Activated CD4-positive, alpha-beta T cell treated with anti-CD3 and anti-CD28 coated beads for 36 hours (primary cell): ENCODE measurements around the gene PRICKLE4. TPM values are rescaled to one million over a fixed set of nuclear protein-coding genes. Genes with fewer than 3 reads are reported as not detected.

Source experiments
- ATAC-seq: fragments of 200-7000 bp; cut with Tn5 transposase; one replicate; pipeline ENCODE4 v1.10.0; 2021; ENCODE audit warnings: mild to moderate bottlenecking, moderate library complexity
- CTCF ChIA-PET: fragments of 350-600 bp; sonication (Branson Sonifier 250); formaldehyde crosslinking; loops from one replicate; lab custom pipeline; 2021; ENCODE audit warnings: antibody characterized with exemption; lab: Charles Lee
- POLR2A ChIA-PET: fragments of 350-600 bp; sonication (Branson Sonifier 250); formaldehyde crosslinking; loops from one replicate; lab custom pipeline; 2021; ENCODE audit warnings: antibody characterized with exemption, inconsistent platforms; lab: Charles Lee
- DNase-seq: peaks from one replicate; pipeline ENCODE4 v3.0.0-alpha.2; 2020
- H3K27ac Mint-ChIP-seq: one replicate; pipeline ENCODE4 v1.8.0; 2021; ENCODE audit warnings: mixed read lengths
- H3K27me3 Mint-ChIP-seq: one replicate; pipeline ENCODE4 v1.8.0; 2021; ENCODE audit warnings: mixed read lengths
- H3K36me3 Mint-ChIP-seq: one replicate; pipeline ENCODE4 v1.8.0; 2021; ENCODE audit warnings: low read depth, mixed read lengths
- H3K4me1 Mint-ChIP-seq: one replicate; pipeline ENCODE4 v1.8.0; 2021; ENCODE audit warnings: mixed read lengths
- H3K4me3 Mint-ChIP-seq: one replicate; pipeline ENCODE4 v1.8.0; 2021; ENCODE audit warnings: mild to moderate bottlenecking, moderate library complexity, mixed read lengths
- H3K9me3 Mint-ChIP-seq: one replicate; pipeline ENCODE4 v1.8.0; 2021; ENCODE audit warnings: low read depth, mixed read lengths
- intact Hi-C, 2 experiments: fragments of 100-400 bp; cut with DNase I in 1 of 2; cut with micrococcal nuclease in 1 of 2; formaldehyde crosslinking; loops; one replicate each; pipeline versions ENCODE4 v1.14.2 to v1.15.1; 2022 to 2024; cut with DNase I, micrococcal nuclease
- total RNA-seq, 2 experiments: library from RNA; stranded (reverse); gene quantifications; one replicate each; pipeline ENCODE4 v1.2.3, GENCODE V29; 2021

The PRICKLE4 gene
- total RNA-seq, 2 experiments from 2014 or later = not detected

DNA sequence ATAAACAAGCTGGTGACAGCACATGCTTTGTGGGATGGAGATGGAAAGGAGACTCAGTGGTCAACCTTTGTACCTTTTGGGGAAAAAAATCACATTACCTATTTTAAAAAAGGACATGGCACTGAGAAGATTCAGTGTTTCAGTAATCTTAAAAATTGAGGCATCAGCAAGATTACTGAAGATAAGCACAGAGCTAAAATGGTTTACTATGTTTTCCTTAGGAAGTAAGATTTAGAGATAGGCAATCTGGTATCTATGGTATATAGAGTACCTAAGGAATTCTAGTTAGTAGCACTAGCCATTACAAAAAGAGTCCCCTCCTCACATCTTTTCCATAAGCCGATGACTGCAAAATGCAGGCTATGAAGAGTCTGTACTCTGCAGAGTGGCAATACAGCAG lies 42.6 kb downstream of the PRICKLE4 start:
- Mint-ChIP-seq H3K4me3 (no peak overlapping the region), H3K36me3 (no peaks in the 10 kb centered on the region), H3K9me3 (no peaks in the 10 kb centered on the region), H3K4me1 (no peaks in the 10 kb centered on the region), H3K27me3 (no peaks in the 10 kb centered on the region), H3K27ac (no peak overlapping the region)
- DNase-seq (no peak), ATAC-seq (no peak)
- ChIA-PET CTCF (no interaction called here), POLR2A (no interaction called here)
- intact Hi-C loops = no loop called here

DNA sequence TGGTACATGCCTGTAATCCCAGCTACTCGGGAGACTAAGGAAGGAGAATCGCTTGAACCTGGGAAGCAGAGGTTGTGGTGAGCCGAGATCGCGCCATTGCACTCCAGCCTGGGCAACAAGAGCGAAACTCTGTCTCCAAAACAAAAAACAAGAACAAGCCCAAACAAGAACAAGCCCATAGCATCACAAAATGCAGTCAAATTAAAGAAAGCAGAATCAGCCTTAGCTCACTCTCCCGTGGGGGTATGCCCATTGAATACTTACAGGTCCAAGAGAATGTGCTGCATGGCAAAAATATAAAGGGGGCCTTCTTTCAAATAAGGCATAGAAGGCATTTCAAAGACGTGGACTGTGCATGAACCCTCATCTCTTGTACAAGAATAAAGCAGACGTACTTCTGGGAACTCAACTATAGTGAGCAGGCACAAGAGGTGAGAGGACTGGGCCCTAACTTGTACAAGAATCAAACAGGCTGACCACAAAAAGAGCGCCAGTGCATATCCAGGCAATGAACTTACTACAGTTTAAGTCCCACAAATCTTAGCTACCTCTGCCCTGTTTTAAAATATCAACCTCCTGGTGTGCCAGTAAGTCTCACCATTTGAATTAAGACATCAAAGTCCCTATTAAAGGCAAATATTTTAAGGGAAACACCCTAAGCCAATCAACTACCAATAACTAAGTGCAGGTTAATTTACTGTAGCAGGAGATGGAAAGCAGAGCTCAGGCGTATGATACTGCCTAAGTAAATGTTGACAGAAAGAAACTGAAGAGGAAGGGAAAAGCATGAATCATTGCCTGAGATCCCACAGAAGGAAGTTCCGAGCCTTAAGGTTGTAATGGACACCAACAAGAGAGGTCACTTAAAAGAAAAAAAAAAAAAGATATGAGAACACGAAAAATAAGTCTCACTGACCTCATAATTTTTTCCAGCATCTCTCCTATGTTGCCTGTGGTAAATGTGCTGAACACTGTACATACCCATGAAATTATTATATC lies 44.3 kb downstream of the PRICKLE4 start:
- H3K36me3 Mint-ChIP-seq = no peaks in the 10 kb centered on the region
- DNase-seq (no peak), ATAC-seq (no peak)
- ChIA-PET CTCF (interaction anchor here (0.7 to 1.7 kb wide), 3 partner anchors 10 to 96 kb away, joined by 3 to 5 read pairs (median 3); partner anchors contain the start of gene MED20), POLR2A (interaction anchor here (0.6 to 0.7 kb wide), 3 partner anchors 12 to 1184 kb away, joined by 3 to 4 read pairs (median 4); no protein-coding TSS in a partner anchor)
- H3K27ac Mint-ChIP-seq = no peak overlapping the region
- intact Hi-C loops = no loop called here
- no peaks in the 10 kb centered on the region for H3K9me3 Mint-ChIP-seq
- H3K4me1 Mint-ChIP-seq = no peaks in the 10 kb centered on the region
- H3K4me3 Mint-ChIP-seq = no peak overlapping the region
- H3K27me3 Mint-ChIP-seq = no peaks in the 10 kb centered on the region

- DNase-seq = no peak
- no peaks in the 10 kb centered on the region for H3K36me3 Mint-ChIP-seq
- H3K9me3 Mint-ChIP-seq = no peaks in the 10 kb centered on the region
- H3K4me3 Mint-ChIP-seq = no peak overlapping the region
- H3K27ac Mint-ChIP-seq = no peak overlapping the region
- CTCF ChIA-PET = no interaction called here
- H3K27me3 Mint-ChIP-seq = no peaks in the 10 kb centered on the region
- POLR2A ChIA-PET = no interaction called here
- no peaks in the 10 kb centered on the region for H3K4me1 Mint-ChIP-seq
- no peak for ATAC-seq
- intact Hi-C loops = no loop called here
These were observed 45.9 kb downstream of the PRICKLE4 start for GRCh38 chr6:41826343-41827022.

DNA sequence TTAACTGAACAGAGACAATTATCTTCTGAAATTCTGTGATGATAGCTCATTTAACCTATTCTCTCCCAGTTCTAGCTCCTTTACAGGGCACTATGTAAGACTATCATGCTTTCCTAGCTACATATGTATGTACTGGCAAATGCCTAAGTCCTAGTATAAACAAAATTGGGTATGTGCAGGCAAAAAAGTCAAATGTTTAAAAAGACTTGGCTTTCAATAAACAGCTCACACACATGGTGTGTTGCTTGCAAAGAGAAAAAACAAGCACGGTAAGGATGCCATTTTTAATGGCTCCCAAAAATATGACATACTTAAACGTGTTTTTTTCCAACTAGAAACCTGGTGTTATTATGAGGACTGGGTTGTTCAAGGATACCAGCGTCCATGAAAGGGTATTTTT lies 51.7 kb downstream of the PRICKLE4 start:
- intact Hi-C loops = no loop called here
- Mint-ChIP-seq H3K4me3 (no peak overlapping the region), H3K4me1 (no peaks in the 10 kb centered on the region), H3K36me3 (no peaks in the 10 kb centered on the region), H3K27ac (no peak overlapping the region), H3K27me3 (no peaks in the 10 kb centered on the region), H3K9me3 (no peaks in the 10 kb centered on the region)
- CTCF ChIA-PET = interaction anchor here (1.3 to 1.5 kb wide), 3 partner anchors 10 to 14 kb away, joined by 3 to 4 read pairs (median 3); no protein-coding TSS in a partner anchor
- DNase-seq (no peak), ATAC-seq (no peak)
- POLR2A ChIA-PET = no interaction called here

- intact Hi-C loops = no loop called here
- H3K4me1 Mint-ChIP-seq = no peaks in the 10 kb centered on the region
- ChIA-PET POLR2A (interaction anchor here (0.8 kb wide), 1 partner anchor 713 kb away, joined by 3 read pairs; no protein-coding TSS in a partner anchor), CTCF (interaction anchor here (0.6 to 1.0 kb wide), 2 partner anchors 11 to 170 kb away, joined by 3 read pairs; no protein-coding TSS in a partner anchor)
- no peaks in the 10 kb centered on the region for H3K36me3 Mint-ChIP-seq
- H3K27me3 Mint-ChIP-seq = no peaks in the 10 kb centered on the region
- no peaks in the 10 kb centered on the region for H3K9me3 Mint-ChIP-seq
- DNase-seq = no peak
- ATAC-seq = no peak
- H3K4me3 Mint-ChIP-seq = no peak overlapping the region
- no peak overlapping the region for H3K27ac Mint-ChIP-seq
These were observed 55.6 kb downstream of the PRICKLE4 start for GRCh38 chr6:41836022-41836659.

DNA sequence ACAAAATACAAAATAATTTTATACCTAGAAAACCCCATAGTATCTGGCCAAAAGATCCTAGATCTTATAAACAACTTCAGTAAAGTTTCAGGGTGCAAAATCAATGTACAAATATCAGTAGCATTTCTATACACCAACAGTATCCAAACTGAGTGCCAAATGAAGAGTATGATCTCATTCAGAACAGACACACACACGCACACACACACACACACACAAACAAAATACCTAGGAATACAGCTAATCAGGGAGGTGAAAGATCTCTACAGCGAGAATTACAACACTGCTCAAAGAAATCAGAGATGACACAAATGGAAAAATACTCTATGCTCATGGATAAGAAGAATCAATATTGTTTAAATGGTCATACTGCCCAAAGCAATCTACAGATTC lies 56.1 kb downstream of the PRICKLE4 start:
- ATAC-seq (no peak), DNase-seq (no peak)
- no peaks in the 10 kb centered on the region for H3K4me1 Mint-ChIP-seq
- no peaks in the 10 kb centered on the region for H3K27me3 Mint-ChIP-seq
- intact Hi-C loops = no loop called here
- ChIA-PET CTCF (no interaction called here), POLR2A (no interaction called here)
- H3K9me3 Mint-ChIP-seq = no peaks in the 10 kb centered on the region
- no peak overlapping the region for H3K27ac Mint-ChIP-seq
- H3K4me3 Mint-ChIP-seq = no peak overlapping the region
- no peaks in the 10 kb centered on the region for H3K36me3 Mint-ChIP-seq

Other genes starting within 250 kb of the PRICKLE4 start
- gene FOXP4, start 234.4 kb upstream of the PRICKLE4 start, total RNA-seq = 10 to 100 TPM; 11.1 to 13.8 TPM
- not detected for gene MDFI, start 142.3 kb upstream of the PRICKLE4 start, total RNA-seq
- gene TFEB, start 45.2 kb upstream of the PRICKLE4 start, total RNA-seq = 1 to 10 TPM; 8.5 to 9.2 TPM
- not detected for gene PGC, start 33.4 kb upstream of the PRICKLE4 start, total RNA-seq
- 1 to 10 TPM; 4.8 to 5.6 TPM for gene FRS3, start 882 bp upstream of the PRICKLE4 start, total RNA-seq
- 100 to 1,000 TPM; 282 to 345 TPM for gene TOMM6, start 6.9 kb downstream of the PRICKLE4 start, total RNA-seq
- 1 to 10 TPM; 5.6 to 7.3 TPM for gene USP49, start 114.6 kb downstream of the PRICKLE4 start, total RNA-seq
- gene MED20, start 140.4 kb downstream of the PRICKLE4 start, total RNA-seq = 10 to 100 TPM; 19.4 to 21.6 TPM
- 10 to 100 TPM; 51.6 to 56.0 TPM for gene BYSL, start 140.7 kb downstream of the PRICKLE4 start, total RNA-seq
- gene CCND3, start 161.0 kb downstream of the PRICKLE4 start, total RNA-seq = 100 to 1,000 TPM; 625 to 806 TPM